Neuronal stem cell (in vitro differentiated cells): ENCODE measurements around the gene CACNG4.
A peak's percentile ranks its signal among the peaks of the same experiment; 100 is the strongest.

Experiments used
- DNase-seq: peaks from one replicate; pipeline ENCODE4 v3.0.0-alpha.2; 2013; ENCODE audit warnings: low spot score
- H2AFZ ChIP-seq: one replicate; pipeline ENCODE4 v1.6.1; 2013; ENCODE audit warnings: mild to moderate bottlenecking, low read length, inconsistent platforms
- H2AK5ac ChIP-seq: 2 replicates; pipeline ENCODE4 v1.6.1; 2013; ENCODE audit warnings: low read depth, mild to moderate bottlenecking, inconsistent platforms, low read length, moderate library complexity, mixed read lengths
- H2BK120ac ChIP-seq: 2 replicates; pipeline ENCODE4 v1.6.1; 2013; ENCODE audit warnings: low read depth, mild to moderate bottlenecking, inconsistent platforms, low read length, moderate library complexity, mixed read lengths
- H2BK12ac ChIP-seq: one replicate; pipeline ENCODE4 v1.6.1; 2013; ENCODE audit warnings: low read length, inconsistent platforms
- H2BK15ac ChIP-seq: 2 replicates; pipeline ENCODE4 v1.6.1; 2013; ENCODE audit warnings: mild to moderate bottlenecking, low read length, inconsistent platforms, mixed read lengths
- H2BK5ac ChIP-seq: one replicate; pipeline ENCODE4 v1.6.1; 2013; ENCODE audit warnings: inconsistent platforms, mild to moderate bottlenecking, low read length, moderate library complexity
- H3K14ac ChIP-seq: one replicate; pipeline ENCODE4 v1.6.1; 2013; ENCODE audit warnings: low read length, inconsistent platforms
- H3K18ac ChIP-seq: 2 replicates; pipeline ENCODE4 v1.6.1; 2013; ENCODE audit warnings: low read length, inconsistent platforms
- H3K23ac ChIP-seq: 2 replicates; pipeline ENCODE4 v1.6.1; 2013; ENCODE audit warnings: low read depth, mild to moderate bottlenecking, mixed read lengths, low read length, inconsistent platforms; ENCODE audit not compliant: poor library complexity
- H3K27ac ChIP-seq: replicated peaks from 3 replicates; pipeline ENCODE4 v1.5.1; 2013; ENCODE audit warnings: low read length, inconsistent platforms
- H3K27me3 ChIP-seq, 3 experiments: 2 replicates each; pipeline ENCODE4 v1.6.1; 2013; ENCODE audit warnings: low read length in 3 of 3, mild to moderate bottlenecking in 2 of 3, inconsistent platforms in 1 of 3, low read depth in 1 of 3, mixed read lengths in 1 of 3, moderate library complexity in 1 of 3; ENCODE audit not compliant: control insufficient read depth in 3 of 3, insufficient read depth in 3 of 3
- H3K36me3 ChIP-seq, 2 donors: replicated peaks in 1 of 2; 2 replicates each; pipeline ENCODE4 v1.6.1; 2013; ENCODE audit warnings: low read length in 2 of 2; ENCODE audit not compliant: control insufficient read depth in 2 of 2, insufficient read depth in 2 of 2
- H3K4ac ChIP-seq: 2 replicates; pipeline ENCODE4 v1.6.1; 2013; ENCODE audit warnings: inconsistent platforms, mild to moderate bottlenecking, low read length, moderate library complexity
- H3K4me1 ChIP-seq, 2 donors: 1 replicate in 1 of 2; 2 replicates in 1 of 2; pipeline ENCODE4 v1.6.1; 2013; ENCODE audit warnings: low read length in 2 of 2, low read depth in 1 of 2; ENCODE audit not compliant: control insufficient read depth in 2 of 2, insufficient read depth in 1 of 2
- H3K4me2 ChIP-seq: one replicate; pipeline ENCODE4 v1.6.1; 2013; ENCODE audit warnings: mild to moderate bottlenecking, low read length, inconsistent platforms; ENCODE audit not compliant: insufficient read depth, poor library complexity, severe bottlenecking
- H3K4me3 ChIP-seq, 2 donors: 2 replicates each; pipeline ENCODE4 v1.5.1; 2013; ENCODE audit warnings: low read length in 2 of 2, mild to moderate bottlenecking in 2 of 2, inconsistent platforms in 1 of 2, moderate library complexity in 1 of 2
- H3K79me1 ChIP-seq: one replicate; pipeline ENCODE4 v1.6.1; 2013; ENCODE audit warnings: low read depth, mild to moderate bottlenecking, inconsistent platforms, low read length, moderate library complexity
- H3K9ac ChIP-seq: one replicate; pipeline ENCODE4 v1.6.1; 2013; ENCODE audit warnings: mild to moderate bottlenecking, low read depth, low read length, inconsistent platforms; ENCODE audit not compliant: poor library complexity
- H3K9me3 ChIP-seq, 2 donors: replicated peaks in 1 of 2; 2 replicates each; pipeline versions ENCODE3 to v1.6.1; 2013; ENCODE audit warnings: low read length in 2 of 2, mild to moderate bottlenecking in 2 of 2, inconsistent platforms in 1 of 2, low read depth in 1 of 2, mixed read lengths in 1 of 2, moderate library complexity in 1 of 2; ENCODE audit not compliant: control insufficient read depth in 2 of 2, insufficient read depth in 1 of 2
- H4K8ac ChIP-seq: one replicate; pipeline ENCODE4 v1.6.1; 2013; ENCODE audit warnings: low read depth, mild to moderate bottlenecking, inconsistent platforms, low read length, moderate library complexity
- H4K91ac ChIP-seq: one replicate; pipeline ENCODE4 v1.6.1; 2013; ENCODE audit warnings: low read length, low read depth, mild to moderate bottlenecking, inconsistent platforms; ENCODE audit not compliant: poor library complexity
- WGBS, 2 donors: extraction: QIAGEN DNeasy Blood & Tissue Kit; methylation state at CpG; one replicate each; pipeline ENCODE4 v1.1.7; 2013; ENCODE audit warnings: missing lambda C conversion rate in 2 of 2, mixed read lengths in 1 of 2; ENCODE audit not compliant: insufficient read length in 2 of 2, insufficient replicate concordance in 1 of 2; ENCODE audit errors: extremely low coverage in 2 of 2; 5-methylcytosine and 5-hydroxymethylcytosine counted together

CACNG4 gene

GRCh38 chr17:67074781-67075180, 110.3 kb downstream of the CACNG4 start:
- peaks cover 0 to 2% of the 10 kb centered on the region in 2 donors for H3K4me1 ChIP-seq
- H3K18ac ChIP-seq, result no peak overlapping the region
- H4K91ac ChIP-seq, result no peak overlapping the region
- H3K36me3 ChIP-seq, result peaks cover 4 to 40% of the 10 kb centered on the region in 2 donors
- H3K27ac ChIP-seq, result no peak overlapping the region
- H2BK12ac ChIP-seq, result no peak overlapping the region
- H3K9ac ChIP-seq, result no peak overlapping the region
- H3K4ac ChIP-seq, result no peak overlapping the region
- H2BK5ac ChIP-seq, result no peak overlapping the region
- no peak overlapping the region for H2BK15ac ChIP-seq
- H2AFZ ChIP-seq, result no peak overlapping the region
- H3K79me1 ChIP-seq, result peaks cover 2% of the 10 kb centered on the region
- DNase-seq, result no peak
- no peaks in the 10 kb centered on the region for H3K27me3 ChIP-seq
- H3K4me2 ChIP-seq, result no peak overlapping the region
- WGBS, 2 donors, result no CpG with 5 or more reads among the region's 3 CpGs
- H2AK5ac ChIP-seq, result no peak overlapping the region
- H2BK120ac ChIP-seq, result no peak overlapping the region
- H3K14ac ChIP-seq, result no peak overlapping the region
- no peak overlapping the region for H3K23ac ChIP-seq
- no peak overlapping the region for H4K8ac ChIP-seq
- peaks cover 2 to 10% of the 10 kb centered on the region in 2 donors for H3K9me3 ChIP-seq
- H3K4me3 ChIP-seq, result no peak overlapping the region

- Histone ChIP-seq H3K14ac (no peak overlapping the region), H3K18ac (no peak overlapping the region), H3K79me1 (peaks cover 2% of the 10 kb centered on the region), H2BK5ac (no peak overlapping the region), H2AFZ (no peak overlapping the region), H3K9ac (peak overlapping the region; percentile 38), H3K27ac (no peak overlapping the region), H3K36me3 (peaks cover 4 to 40% of the 10 kb centered on the region in 2 donors), H2AK5ac (no peak overlapping the region), H3K4me3 (no peak overlapping the region), H2BK120ac (no peak overlapping the region), H4K8ac (no peak overlapping the region), H3K4ac (no peak overlapping the region), H3K23ac (no peak overlapping the region), H3K9me3 (peaks cover 2 to 6% of the 10 kb centered on the region in 2 donors), H3K27me3 (no peaks in the 10 kb centered on the region), H3K4me1 (peaks cover 0 to 2% of the 10 kb centered on the region in 2 donors), H3K4me2 (no peak overlapping the region), H4K91ac (no peak overlapping the region), H2BK12ac (no peak overlapping the region), H2BK15ac (no peak overlapping the region)
- WGBS, 2 donors, result no CpG with 5 or more reads among the region's 7 CpGs
- DNase-seq, result no peak
Measured at GRCh38 chr17:67076290-67076689, 111.8 kb downstream of the CACNG4 start.

GRCh38 chr17:67078292-67078691, 113.8 kb downstream of the CACNG4 start:
- H2AFZ ChIP-seq, result no peak overlapping the region
- no peak overlapping the region for H2BK120ac ChIP-seq
- H3K79me1 ChIP-seq, result no peaks in the 10 kb centered on the region
- H2AK5ac ChIP-seq, result no peak overlapping the region
- peaks cover 4 to 38% of the 10 kb centered on the region in 2 donors for H3K36me3 ChIP-seq
- no peak overlapping the region for H3K14ac ChIP-seq
- H3K4me1 ChIP-seq, result peaks cover 0 to 2% of the 10 kb centered on the region in 2 donors
- no peak overlapping the region for H2BK15ac ChIP-seq
- H3K18ac ChIP-seq, result no peak overlapping the region
- WGBS, 2 donors, result no CpG with 5 or more reads among the region's 11 CpGs
- H3K9ac ChIP-seq, result no peak overlapping the region
- no peak overlapping the region for H3K27ac ChIP-seq
- no peak overlapping the region for H3K4me2 ChIP-seq
- no peaks in the 10 kb centered on the region for H3K9me3 ChIP-seq
- H3K4ac ChIP-seq, result no peak overlapping the region
- no peak overlapping the region for H4K8ac ChIP-seq
- H4K91ac ChIP-seq, result no peak overlapping the region
- H3K23ac ChIP-seq, result no peak overlapping the region
- no peak for DNase-seq
- no peak overlapping the region for H3K4me3 ChIP-seq
- H3K27me3 ChIP-seq, result no peaks in the 10 kb centered on the region
- no peak overlapping the region for H2BK12ac ChIP-seq
- H2BK5ac ChIP-seq, result no peak overlapping the region

GRCh38 chr17:67079491-67079890, 115.0 kb downstream of the CACNG4 start:
- no peak overlapping the region for H3K14ac ChIP-seq

More at GRCh38 chr17:67079491-67079890, 115.0 kb downstream of the CACNG4 start:
- no peak overlapping the region for H3K27ac ChIP-seq
- H3K4me1 ChIP-seq, result peaks cover 0 to 2% of the 10 kb centered on the region in 2 donors
- H2AK5ac ChIP-seq, result no peak overlapping the region
- H3K4me3 ChIP-seq, result no peak overlapping the region
- no peak overlapping the region for H2BK15ac ChIP-seq
- no peak overlapping the region for H3K9ac ChIP-seq
- no peak overlapping the region for H3K4me2 ChIP-seq
- no CpG with 5 or more reads among the region's 2 CpGs for WGBS, 2 donors
- no peak overlapping the region for H2BK5ac ChIP-seq
- H3K4ac ChIP-seq, result no peak overlapping the region
- no peak overlapping the region for H3K23ac ChIP-seq
- H2BK12ac ChIP-seq, result no peak overlapping the region
- H4K91ac ChIP-seq, result no peak overlapping the region
- H3K9me3 ChIP-seq, result no peaks in the 10 kb centered on the region
- DNase-seq, result no peak
- no peak overlapping the region for H3K18ac ChIP-seq
- peaks cover 4 to 41% of the 10 kb centered on the region in 2 donors for H3K36me3 ChIP-seq
- H3K79me1 ChIP-seq, result no peaks in the 10 kb centered on the region
- H2BK120ac ChIP-seq, result no peak overlapping the region
- no peak overlapping the region for H2AFZ ChIP-seq
- H4K8ac ChIP-seq, result no peak overlapping the region
- no peaks in the 10 kb centered on the region for H3K27me3 ChIP-seq
